ENCODE measurements around the gene LRP5. TPM values are rescaled to one million over a fixed set of nuclear protein-coding genes. Genes with fewer than 3 reads are reported as not detected.

The LRP5 gene
- polyA plus RNA-seq, 4 donors: 39.7 to 122 (median 78.4) TPM

- DNase-seq: peak; percentile 62 to 67
Measured at GRCh38 chr11:68326334-68327215, 14.2 kb downstream of the LRP5 start.

GRCh38 chr11:68327586-68328370, 15.4 kb downstream of the LRP5 start:
- peaks cover 0 to 78% (median 0%) of the 10 kb centered on the region in 3 donors for H3K36me3 ChIP-seq (ENCODE audit: control insufficient read depth in 3 of 3, insufficient read depth in 2 of 3, low read depth in 1 of 3, low read length in 3 of 3)
- H3K27me3 ChIP-seq (ENCODE audit: control insufficient read depth in 3 of 3, insufficient read depth in 3 of 3, low read length in 3 of 3): no peaks in the 10 kb centered on the region
- peak overlapping the region in 2 of 3 donors; percentile 54 to 80 for H3K27ac ChIP-seq (ENCODE audit: low read depth in 1 of 3, low read length in 2 of 3)
- H3K4me3 ChIP-seq (ENCODE audit: low read depth in 1 of 3, low read length in 3 of 3): no peak overlapping the region
- FAIRE-seq (no peak), DNase-seq (no peak)
- peaks cover 21 to 87% (median 26%) of the 10 kb centered on the region in 3 donors for H3K4me1 ChIP-seq (ENCODE audit: control insufficient read depth in 3 of 3, insufficient read depth in 2 of 3, low read depth in 1 of 3, low read length in 2 of 3)
- H3K9me3 ChIP-seq (ENCODE audit: control insufficient read depth in 2 of 2, insufficient read depth in 1 of 2, low read depth in 1 of 2, low read length in 1 of 2): no peaks in the 10 kb centered on the region
- 41 to 53% (median 46%) methylated on average over 19 of the region's 19 CpGs for WGBS, 3 donors

More at GRCh38 chr11:68326334-68327215, 14.2 kb downstream of the LRP5 start:
- H3K36me3 ChIP-seq (ENCODE audit: control insufficient read depth in 3 of 3, insufficient read depth in 2 of 3, low read depth in 1 of 3, low read length in 3 of 3): peaks cover 0 to 81% (median 0%) of the 10 kb centered on the region in 3 donors
- H3K9me3 ChIP-seq (ENCODE audit: control insufficient read depth in 2 of 2, insufficient read depth in 1 of 2, low read depth in 1 of 2, low read length in 1 of 2): no peaks in the 10 kb centered on the region
- H3K4me1 ChIP-seq (ENCODE audit: control insufficient read depth in 3 of 3, insufficient read depth in 2 of 3, low read depth in 1 of 3, low read length in 2 of 3): peaks cover 23 to 82% (median 26%) of the 10 kb centered on the region in 3 donors
- no peak for FAIRE-seq
- no peak overlapping the region for H3K4me3 ChIP-seq (ENCODE audit: low read depth in 1 of 3, low read length in 3 of 3)
- peak overlapping the region in 2 of 3 donors; percentile 14 to 54 for H3K27ac ChIP-seq (ENCODE audit: low read depth in 1 of 3, low read length in 2 of 3)
- 65 to 79% (median 67%) methylated on average over 28 of the region's 28 CpGs for WGBS, 3 donors
- H3K27me3 ChIP-seq (ENCODE audit: control insufficient read depth in 3 of 3, insufficient read depth in 3 of 3, low read length in 3 of 3): no peaks in the 10 kb centered on the region

- FAIRE-seq: no peak
- peak; percentile 58 to 82 for DNase-seq
- no peak overlapping the region for H3K4me3 ChIP-seq (ENCODE audit: low read depth in 1 of 3, low read length in 3 of 3)
- H3K27me3 ChIP-seq (ENCODE audit: control insufficient read depth in 3 of 3, insufficient read depth in 3 of 3, low read length in 3 of 3): no peaks in the 10 kb centered on the region
- 11 to 39% (median 22%) methylated on average over 25 of the region's 25 CpGs for WGBS, 3 donors
- no peaks in the 10 kb centered on the region for H3K9me3 ChIP-seq (ENCODE audit: control insufficient read depth in 2 of 2, insufficient read depth in 1 of 2, low read depth in 1 of 2, low read length in 1 of 2)
- peaks cover 0 to 75% (median 0%) of the 10 kb centered on the region in 3 donors for H3K36me3 ChIP-seq (ENCODE audit: control insufficient read depth in 3 of 3, insufficient read depth in 2 of 3, low read depth in 1 of 3, low read length in 3 of 3)
- H3K4me1 ChIP-seq (ENCODE audit: control insufficient read depth in 3 of 3, insufficient read depth in 2 of 3, low read depth in 1 of 3, low read length in 2 of 3): peaks cover 23 to 95% (median 32%) of the 10 kb centered on the region in 3 donors
- H3K27ac ChIP-seq (ENCODE audit: low read depth in 1 of 3, low read length in 2 of 3): peak overlapping the region in 2 of 3 donors; percentile 54 to 76
Measured at GRCh38 chr11:68328374-68329091, 16.1 kb downstream of the LRP5 start.

GRCh38 chr11:68329536-68329935, 17.1 kb downstream of the LRP5 start:
- H3K4me1 ChIP-seq (ENCODE audit: control insufficient read depth in 3 of 3, insufficient read depth in 2 of 3, low read depth in 1 of 3, low read length in 2 of 3): peaks cover 23 to 91% (median 32%) of the 10 kb centered on the region in 3 donors
- H3K27ac ChIP-seq (ENCODE audit: low read depth in 1 of 3, low read length in 2 of 3): peak overlapping the region; percentile 21 to 94 (median 60)
- peaks cover 0 to 71% (median 0%) of the 10 kb centered on the region in 3 donors for H3K36me3 ChIP-seq (ENCODE audit: control insufficient read depth in 3 of 3, insufficient read depth in 2 of 3, low read depth in 1 of 3, low read length in 3 of 3)
- FAIRE-seq (no peak), DNase-seq (no peak)
- WGBS, 3 donors: 81 to 90% (median 85%) methylated on average over 7 of the region's 7 CpGs
- H3K27me3 ChIP-seq (ENCODE audit: control insufficient read depth in 3 of 3, insufficient read depth in 3 of 3, low read length in 3 of 3): no peaks in the 10 kb centered on the region
- no peak overlapping the region for H3K4me3 ChIP-seq (ENCODE audit: low read depth in 1 of 3, low read length in 3 of 3)
- H3K9me3 ChIP-seq (ENCODE audit: control insufficient read depth in 2 of 2, insufficient read depth in 1 of 2, low read depth in 1 of 2, low read length in 1 of 2): no peaks in the 10 kb centered on the region

- Histone ChIP-seq H3K9me3 (ENCODE audit: control insufficient read depth in 2 of 2, insufficient read depth in 1 of 2, low read depth in 1 of 2, low read length in 1 of 2) (no peaks in the 10 kb centered on the region), H3K4me3 (ENCODE audit: low read depth in 1 of 3, low read length in 3 of 3) (no peak overlapping the region), H3K27me3 (ENCODE audit: control insufficient read depth in 3 of 3, insufficient read depth in 3 of 3, low read length in 3 of 3) (no peaks in the 10 kb centered on the region), H3K27ac (ENCODE audit: low read depth in 1 of 3, low read length in 2 of 3) (peak overlapping the region; percentile 81 to 96 (median 94)), H3K36me3 (ENCODE audit: control insufficient read depth in 3 of 3, insufficient read depth in 2 of 3, low read depth in 1 of 3, low read length in 3 of 3) (peaks cover 0 to 67% (median 0%) of the 10 kb centered on the region in 3 donors), H3K4me1 (ENCODE audit: control insufficient read depth in 3 of 3, insufficient read depth in 2 of 3, low read depth in 1 of 3, low read length in 2 of 3) (peaks cover 23 to 85% (median 32%) of the 10 kb centered on the region in 3 donors)
- no peak for FAIRE-seq
- no peak for DNase-seq
- WGBS, 3 donors: 64 to 68% (median 67%) methylated on average over 12 to 13 of the region's 13 CpGs
Measured at GRCh38 chr11:68329978-68330699, 17.7 kb downstream of the LRP5 start.

- Histone ChIP-seq H3K4me3 (ENCODE audit: low read depth in 1 of 3, low read length in 3 of 3) (no peak overlapping the region), H3K36me3 (ENCODE audit: control insufficient read depth in 3 of 3, insufficient read depth in 2 of 3, low read depth in 1 of 3, low read length in 3 of 3) (peaks cover 0 to 67% (median 0%) of the 10 kb centered on the region in 3 donors), H3K27me3 (ENCODE audit: control insufficient read depth in 3 of 3, insufficient read depth in 3 of 3, low read length in 3 of 3) (no peaks in the 10 kb centered on the region), H3K27ac (ENCODE audit: low read depth in 1 of 3, low read length in 2 of 3) (peak overlapping the region; percentile 81 to 96 (median 94)), H3K9me3 (ENCODE audit: control insufficient read depth in 2 of 2, insufficient read depth in 1 of 2, low read depth in 1 of 2, low read length in 1 of 2) (no peaks in the 10 kb centered on the region), H3K4me1 (ENCODE audit: control insufficient read depth in 3 of 3, insufficient read depth in 2 of 3, low read depth in 1 of 3, low read length in 2 of 3) (peaks cover 23 to 78% (median 32%) of the 10 kb centered on the region in 3 donors)
- FAIRE-seq (no peak), DNase-seq (peak in 1 of 2 donors; percentile 48)
- WGBS, 3 donors: 58 to 64% (median 63%) methylated on average over 16 of the region's 16 CpGs
Measured at GRCh38 chr11:68330700-68331337, 18.4 kb downstream of the LRP5 start.

- WGBS, 3 donors: 12 to 33% (median 24%) methylated on average over 14 of the region's 14 CpGs
- Histone ChIP-seq H3K9me3 (ENCODE audit: control insufficient read depth in 2 of 2, insufficient read depth in 1 of 2, low read depth in 1 of 2, low read length in 1 of 2) (no peaks in the 10 kb centered on the region), H3K4me3 (ENCODE audit: low read depth in 1 of 3, low read length in 3 of 3) (no peak overlapping the region), H3K27me3 (ENCODE audit: control insufficient read depth in 3 of 3, insufficient read depth in 3 of 3, low read length in 3 of 3) (no peaks in the 10 kb centered on the region), H3K36me3 (ENCODE audit: control insufficient read depth in 3 of 3, insufficient read depth in 2 of 3, low read depth in 1 of 3, low read length in 3 of 3) (peaks cover 0 to 65% (median 0%) of the 10 kb centered on the region in 3 donors), H3K27ac (ENCODE audit: low read depth in 1 of 3, low read length in 2 of 3) (peak overlapping the region; percentile 81 to 96 (median 94)), H3K4me1 (ENCODE audit: control insufficient read depth in 3 of 3, insufficient read depth in 2 of 3, low read depth in 1 of 3, low read length in 2 of 3) (peaks cover 18 to 72% (median 32%) of the 10 kb centered on the region in 3 donors)
- FAIRE-seq: no peak
- peak; percentile 89 to 90 for DNase-seq
Measured at GRCh38 chr11:68331338-68331947, 19.1 kb downstream of the LRP5 start.
